Upper lobe of right lung (tissue), 1 donor: Measurements from ENCODE around the gene GRB2. TPM values are rescaled to one million over a fixed set of nuclear protein-coding genes. Genes with fewer than 3 reads are reported as not detected.

Experiments used
- ATAC-seq: fragments of 200-7000 bp; cut with Tn5 transposase; one replicate; pipeline ENCODE4 v1.9.1; 2020; ENCODE audit warnings: mild to moderate bottlenecking, moderate library complexity
- DNase-seq: peaks from one replicate; pipeline ENCODE4 v3.0.0-alpha.2; 2020
- H3K27ac ChIP-seq: fragments of 200-600 bp; one replicate; pipeline ENCODE4 v1.8.0; 2022
- H3K27me3 ChIP-seq: fragments of 200-600 bp; one replicate; pipeline ENCODE4 v1.8.0; 2022; ENCODE audit warnings: mild to moderate bottlenecking
- H3K36me3 ChIP-seq: fragments of 200-600 bp; one replicate; pipeline ENCODE4 v1.8.0; 2022
- H3K4me1 ChIP-seq: fragments of 200-600 bp; one replicate; pipeline ENCODE4 v1.8.0; 2022
- H3K4me3 ChIP-seq: fragments of 200-600 bp; one replicate; pipeline ENCODE4 v1.8.0; 2022; ENCODE audit warnings: mild to moderate bottlenecking
- H3K9me3 ChIP-seq: fragments of 200-600 bp; one replicate; pipeline ENCODE4 v1.8.0; 2022
- CTCF ChIP-seq: fragments of 200-600 bp; IDR thresholded peaks from one replicate; pipeline ENCODE4 v1.8.0; 2022; ENCODE audit warnings: antibody characterized with exemption
- intact Hi-C: fragments of 100-400 bp; cut with DNase I; formaldehyde crosslinking; loops from one replicate; pipeline ENCODE4 v1.11.0; 2022
- total RNA-seq: library from RNA; stranded (reverse); fragmentation: NEBNext Ultra II Directional; extraction: Animal tissue kit (Norgen Biotek cat#: 25700); gene quantifications from one replicate; pipeline ENCODE4 v1.2.1, GENCODE V29; 2021
- donor health status: DM: no; HTN: yes; CAD: no; lungs with severe emphysema.

Gene GRB2
- total RNA-seq, 1 donor from 2014 or later, result 139 TPM

GRCh38 chr17:75344666-75345065, 60.8 kb downstream of the GRB2 start:
- no peaks in the 10 kb centered on the region for H3K27me3 ChIP-seq
- H3K4me1 ChIP-seq, result peaks cover 56% of the 10 kb centered on the region
- no peak for TF ChIP-seq CTCF
- no peak overlapping the region for H3K27ac ChIP-seq
- no peak for ATAC-seq
- no peaks in the 10 kb centered on the region for H3K9me3 ChIP-seq
- H3K36me3 ChIP-seq, result no peaks in the 10 kb centered on the region
- no peak for DNase-seq
- intact Hi-C loops, result no loop called here
- no peak overlapping the region for H3K4me3 ChIP-seq

DNA sequence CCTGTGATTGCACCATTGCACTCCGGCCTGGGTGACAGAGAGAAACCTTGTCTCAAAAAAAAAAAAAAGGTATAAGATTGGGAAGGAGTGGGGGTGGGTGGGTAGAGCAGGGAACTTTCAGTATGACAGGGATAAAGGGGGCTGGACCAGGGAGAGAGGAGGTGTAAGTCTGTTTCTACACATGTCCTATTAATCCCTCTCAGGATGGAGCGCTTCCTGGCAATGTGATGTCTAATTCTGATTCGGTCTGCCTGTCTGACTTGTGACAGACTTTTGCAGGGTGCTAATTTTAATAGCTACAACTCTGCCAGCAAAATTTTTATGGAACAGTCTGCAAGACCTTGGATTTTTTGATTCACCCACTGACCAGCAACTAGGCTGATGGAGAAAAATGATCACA, 62.5 kb downstream of the GRB2 start:
- Histone ChIP-seq H3K36me3 (no peaks in the 10 kb centered on the region), H3K4me1 (peaks cover 64% of the 10 kb centered on the region), H3K27me3 (no peaks in the 10 kb centered on the region), H3K4me3 (no peak overlapping the region), H3K27ac (no peak overlapping the region), H3K9me3 (no peaks in the 10 kb centered on the region)
- DNase-seq (no peak), ATAC-seq (no peak)
- intact Hi-C loops, result no loop called here
- no peak for TF ChIP-seq CTCF

DNA sequence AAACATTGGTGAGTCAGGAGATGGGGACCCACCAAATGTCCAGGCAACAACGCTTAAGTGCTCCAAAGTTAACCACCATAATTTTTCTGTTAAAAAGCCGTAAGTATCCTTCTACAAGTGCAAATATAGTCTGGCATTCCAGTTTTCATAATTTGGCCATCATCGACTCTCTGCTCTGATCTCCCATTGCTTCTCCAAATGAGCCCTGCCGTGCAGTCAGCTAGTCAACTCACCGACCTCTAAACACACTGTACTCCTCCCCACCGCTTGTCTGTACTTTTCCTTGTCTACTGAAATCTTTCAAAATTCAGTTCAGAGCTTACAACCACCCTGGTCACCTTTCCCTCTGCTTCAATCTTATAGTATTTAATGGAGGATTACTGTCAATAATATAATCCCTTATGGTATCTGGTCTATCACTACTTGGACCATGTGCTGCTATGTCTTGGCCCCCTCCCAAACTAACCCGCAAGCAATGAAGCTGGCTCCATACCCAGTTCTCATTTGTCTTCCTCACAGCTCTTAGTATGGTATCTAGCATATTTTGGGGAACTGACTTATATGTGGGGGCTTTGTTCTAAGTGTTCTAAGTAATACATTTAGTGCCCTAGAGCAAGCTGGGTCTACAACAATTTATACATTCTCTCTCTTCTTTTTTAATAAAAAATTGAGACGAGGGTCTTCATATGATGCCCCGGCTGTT, 63.5 kb downstream of the GRB2 start:
- Histone ChIP-seq H3K4me3 (no peak overlapping the region), H3K9me3 (no peaks in the 10 kb centered on the region), H3K4me1 (peaks cover 59% of the 10 kb centered on the region), H3K36me3 (no peaks in the 10 kb centered on the region), H3K27me3 (no peaks in the 10 kb centered on the region), H3K27ac (no peak overlapping the region)
- ATAC-seq (no peak), DNase-seq (no peak)
- intact Hi-C loops, result no loop called here
- TF ChIP-seq CTCF, result no peak

DNA sequence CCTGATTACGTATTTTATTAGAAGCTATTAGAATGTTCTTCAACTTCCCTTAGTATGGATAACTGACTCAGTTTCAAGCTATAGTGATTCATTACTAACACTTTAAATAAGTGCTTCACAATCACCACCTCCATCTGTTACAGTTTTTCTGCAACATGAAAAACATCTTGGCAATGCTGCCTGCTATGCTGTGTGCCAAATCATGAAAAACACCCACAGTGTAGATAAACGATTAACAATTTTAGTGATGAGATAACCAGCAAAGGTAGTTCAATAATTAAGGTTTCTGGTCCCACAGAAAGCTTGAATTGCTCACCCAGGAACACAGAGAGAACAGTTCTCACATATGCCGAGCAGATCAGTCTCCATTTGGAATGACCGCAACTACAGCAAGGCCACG, 64.8 kb downstream of the GRB2 start:
- no peak for ATAC-seq

DNA sequence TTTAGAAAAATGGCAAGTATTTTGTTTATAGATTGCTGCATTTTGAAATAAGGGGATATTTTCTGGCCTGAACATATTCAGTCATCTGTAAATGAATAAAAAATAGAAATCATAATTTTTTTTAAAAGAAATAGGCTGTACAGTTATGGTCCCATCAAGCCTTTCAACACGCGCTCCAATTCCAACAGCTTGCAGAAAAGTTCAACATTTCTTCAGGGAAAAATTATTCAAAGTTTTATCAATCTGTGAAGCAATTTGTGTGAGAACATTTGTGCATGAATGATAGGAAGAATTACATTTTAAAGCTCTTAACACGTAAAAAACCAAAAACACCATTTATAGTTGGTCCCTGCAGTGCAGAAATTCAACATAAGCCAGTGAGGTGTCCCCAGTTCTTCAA, 65.5 kb downstream of the GRB2 start:
- Histone ChIP-seq H3K4me1 (peaks cover 51% of the 10 kb centered on the region), H3K27ac (peak overlapping the region; percentile 8), H3K9me3 (no peaks in the 10 kb centered on the region), H3K27me3 (no peaks in the 10 kb centered on the region), H3K36me3 (no peaks in the 10 kb centered on the region), H3K4me3 (no peak overlapping the region)
- no peak for ATAC-seq
- TF ChIP-seq CTCF, result no peak
- no peak for DNase-seq
- intact Hi-C loops, result no loop called here

More for the DNA sequence above, 64.8 kb downstream of the GRB2 start:
- TF ChIP-seq CTCF, result no peak
- intact Hi-C loops, result no loop called here
- Histone ChIP-seq H3K36me3 (no peaks in the 10 kb centered on the region), H3K27me3 (no peaks in the 10 kb centered on the region), H3K9me3 (no peaks in the 10 kb centered on the region), H3K4me3 (no peak overlapping the region), H3K4me1 (peaks cover 57% of the 10 kb centered on the region), H3K27ac (no peak overlapping the region)
- DNase-seq, result no peak

DNA sequence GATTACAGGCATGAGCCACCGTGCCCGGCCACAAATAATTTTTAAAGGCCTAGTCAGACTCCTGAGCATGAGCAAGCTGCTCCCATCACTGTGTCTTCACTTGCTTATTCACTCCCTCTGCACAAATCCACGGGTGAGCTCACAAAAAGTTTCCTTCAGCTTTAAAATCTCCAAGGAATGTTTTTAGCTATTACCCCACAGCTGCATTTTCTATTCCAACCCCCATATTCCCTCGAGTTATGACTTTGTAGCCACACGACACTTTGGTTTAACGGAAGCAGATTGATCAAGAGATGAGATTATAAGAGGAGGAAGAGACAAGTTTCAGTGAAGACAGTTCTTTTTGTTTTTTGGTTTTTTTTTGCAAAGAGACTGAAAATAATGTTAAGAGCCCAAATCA, 67.1 kb downstream of the GRB2 start:
- Histone ChIP-seq H3K27me3 (no peaks in the 10 kb centered on the region), H3K4me3 (no peak overlapping the region), H3K36me3 (no peaks in the 10 kb centered on the region), H3K4me1 (peaks cover 37% of the 10 kb centered on the region), H3K9me3 (no peaks in the 10 kb centered on the region), H3K27ac (no peak overlapping the region)
- TF ChIP-seq CTCF, result no peak
- intact Hi-C loops, result no loop called here
- ATAC-seq, result no peak
- DNase-seq, result no peak
